ENCODE measurements around the gene CASP10. TPM values are rescaled to one million over a fixed set of nuclear protein-coding genes. Genes with fewer than 3 reads are reported as not detected.
A peak's percentile ranks its signal among the peaks of the same experiment; 100 is the strongest.

The CASP10 gene
- total and polyA plus RNA-seq, 2 of the 4 experiments (the other 2 are of a cell fraction), result 0.12 to 0.90 TPM

DNA sequence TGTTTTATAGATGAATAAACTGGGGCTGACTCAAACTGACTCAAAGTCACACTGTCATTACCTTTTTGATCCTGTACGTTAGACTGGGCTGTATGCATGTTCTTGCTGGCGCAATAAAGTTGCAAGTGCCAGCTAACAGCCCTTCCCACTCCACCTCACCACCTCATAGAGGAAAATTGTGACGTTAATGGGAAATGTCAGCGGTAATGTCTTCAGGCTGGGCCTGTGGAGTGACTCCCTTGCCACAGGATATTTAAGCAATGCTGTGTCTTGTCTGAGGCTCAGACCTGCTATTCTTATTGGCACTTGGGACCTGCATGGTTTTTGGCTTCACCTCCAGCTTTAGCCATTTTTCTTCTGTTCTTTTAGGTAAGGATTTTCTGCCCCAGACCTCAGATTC is 25.2 kb upstream of the CASP10 start (continued):
- no peak for TF ChIP-seq NFE2L2 (IDR thresholded peaks at IDR 0.05; ENCODE audit: low read depth, low read length)

DNA sequence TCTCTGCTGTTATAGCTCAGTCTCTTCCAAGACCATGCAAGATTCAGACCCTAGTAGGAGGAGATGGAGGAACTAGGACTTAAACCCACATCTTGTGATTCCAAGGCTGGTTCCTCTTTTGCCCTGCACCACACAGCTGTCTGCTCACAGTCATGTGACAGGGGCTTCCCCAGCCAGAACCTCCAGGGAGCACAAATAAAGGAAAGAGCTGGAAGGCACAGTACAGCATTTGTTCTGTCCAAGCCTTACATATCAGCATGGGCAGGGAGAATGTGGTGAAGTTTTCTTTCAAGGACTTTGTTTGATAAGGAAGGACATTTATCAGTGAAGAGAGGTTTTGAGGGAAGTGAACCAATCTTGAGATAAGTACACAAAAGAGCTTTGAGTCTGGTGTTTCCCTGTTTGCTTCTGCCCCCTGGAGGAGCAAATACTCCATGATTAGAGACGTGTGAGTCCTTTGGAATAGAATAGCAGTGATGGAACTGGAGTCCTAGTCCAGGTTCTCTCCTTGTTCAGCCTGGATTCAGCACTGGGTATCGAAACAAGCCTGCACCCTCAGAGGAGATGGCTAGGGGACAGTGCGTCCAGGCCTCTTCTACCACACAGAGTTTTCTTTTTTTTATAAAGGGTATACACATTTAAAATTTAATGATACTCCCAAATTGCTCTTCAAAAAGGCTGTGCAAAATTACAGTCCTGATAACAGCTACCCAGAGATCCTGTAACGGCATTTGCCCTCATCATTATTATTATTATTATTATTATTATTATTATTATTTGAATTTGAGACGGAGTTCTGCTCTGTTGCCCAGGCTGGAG is 24.6 kb upstream of the CASP10 start:
- Histone ChIP-seq H4K8ac (ENCODE audit: low read depth in 2 of 2, low read length in 2 of 2) (peak overlapping the region; percentile 30 to 69; a peak in 1 of 4 replicates), H3K4ac (ENCODE audit: low read depth, low read length) (peak overlapping the region; percentile 30; the same call in 1 of the 2 replicates), H3K79me1 (ENCODE audit: low read depth in 1 of 2, low read length in 2 of 2) (peaks cover 9 to 22% of the 10 kb centered on the region in 2 experiments; a peak in 3 of 4 replicates), H4K5ac (ENCODE audit: low read depth, low read length) (peak overlapping the region; percentile 1; the same call in 1 of the 2 replicates), H4K20me1 (ENCODE audit: insufficient read depth, low read length) (no peaks in the 10 kb centered on the region), H3K4me2 (ENCODE audit: low read depth, low read length) (no peak overlapping the region), H3K27me3 (ENCODE audit: control insufficient read depth, insufficient read depth, low read length) (no peaks in the 10 kb centered on the region), H2AK9ac (replicated peaks; ENCODE audit: low read depth, low read length, poor library complexity) (no peak overlapping the region), H3K9ac (ENCODE audit: low read depth, low read length) (no peak overlapping the region), H3K23ac (ENCODE audit: low read depth, low read length) (peak overlapping the region; percentile 9; the same call in 1 of the 2 replicates), H3K9me1 (ENCODE audit: insufficient read depth, low read length) (no peaks in the 10 kb centered on the region), H3K36me3 (ENCODE audit: control insufficient read depth, insufficient read depth, low read length) (peaks cover 34% of the 10 kb centered on the region), H2AFZ (replicated peaks; ENCODE audit: low read length, poor library complexity) (peak overlapping the region; percentile 19), H2BK5ac (ENCODE audit: low read depth, low read length, poor library complexity, severe bottlenecking) (peak overlapping the region; percentile 27), H2BK20ac (ENCODE audit: low read depth, low read length) (peak overlapping the region; percentile 50; the same call in 1 of the 2 replicates), H3K4me1 (ENCODE audit: control insufficient read depth, insufficient read depth, low read length) (peaks cover 7% of the 10 kb centered on the region), H3K4me3 (ENCODE audit: insufficient read depth, low read depth, low read length) (no peak overlapping the region), H3K27ac (ENCODE audit: insufficient read depth, low read length) (peak overlapping the region; percentile 4), H2AK5ac (ENCODE audit: low read depth, low read length) (peak overlapping the region; percentile 65; the same call in 1 of the 2 replicates), H3K14ac (replicated peaks; ENCODE audit: low read depth, low read length) (0 out of 2 replicates have a peak overlapping the region, but pooled peaks have one; percentile 3), H2BK120ac (ENCODE audit: low read depth, low read length) (peak overlapping the region; percentile 11; the same call in 1 of the 2 replicates), H3K18ac (ENCODE audit: low read depth, low read length) (0 out of 2 replicates have a peak overlapping the region, but pooled peaks have one; percentile 21), H4K91ac (ENCODE audit: insufficient read depth, low read depth, low read length) (peak overlapping the region; percentile 22; the same call in 1 of the 2 replicates), H3K56ac (ENCODE audit: extremely low read depth, insufficient read depth, low read length) (no peak overlapping the region), H3K9me3 (ENCODE audit: control insufficient read depth, insufficient read depth, low read length) (no peaks in the 10 kb centered on the region), H2BK15ac (ENCODE audit: low read depth, low read length) (peak overlapping the region; percentile 12; the same call in 1 of the 3 replicates)
- BruUV-seq (replicated peaks), result no TSS peak
- ATAC-seq (ENCODE audit: low read depth) (peak; percentile 95), DNase-seq (peak; percentile 83)
- POLR2A ChIA-PET (ENCODE audit: unreplicated experiment), result no interaction called here
- intact Hi-C loops (cut with micrococcal nuclease), result loop anchor here (1.0 to 2.0 kb wide), 3 partner anchors 41 to 254 kb away; partner anchors contain the start of gene HYCC2
- dilution Hi-C loops (cut with HindIII; ENCODE audit: low sequenced_read_pairs, unreplicated experiment), result no loop called here
- in situ Hi-C loops (cut with MboI; ENCODE audit: low sequenced_read_pairs), result no loop called here
- CTCF ChIA-PET, result interaction anchor here (0.6 to 2.4 kb wide), 13 partner anchors 9 to 555 kb away, joined by 3 to 12 read pairs (median 4); partner anchors contain the start of gene ORC2
- no CpG with 5 or more reads among the region's 5 CpGs for WGBS, 2 experiments (ENCODE audit: extremely low coverage in 2 of 2, insufficient read length in 1 of 2)
- no peak for TF ChIP-seq MAZ (IDR thresholded peaks at IDR 0.05; ENCODE audit: borderline replicate concordance, low read depth, low read length)
- TF ChIP-seq CEBPB (IDR thresholded peaks at IDR 0.05; ENCODE audit: low read depth, low read length), result no peak
- TF ChIP-seq, protein P1, sequence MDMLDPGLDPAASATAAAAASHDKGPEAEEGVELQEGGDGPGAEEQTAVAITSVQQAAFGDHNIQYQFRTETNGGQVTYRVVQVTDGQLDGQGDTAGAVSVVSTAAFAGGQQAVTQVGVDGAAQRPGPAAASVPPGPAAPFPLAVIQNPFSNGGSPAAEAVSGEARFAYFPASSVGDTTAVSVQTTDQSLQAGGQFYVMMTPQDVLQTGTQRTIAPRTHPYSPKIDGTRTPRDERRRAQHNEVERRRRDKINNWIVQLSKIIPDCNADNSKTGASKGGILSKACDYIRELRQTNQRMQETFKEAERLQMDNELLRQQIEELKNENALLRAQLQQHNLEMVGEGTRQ (IDR thresholded peaks at IDR 0.05; ENCODE audit: low read depth, low read length), result peak; percentile 81
- TF ChIP-seq MAFK (IDR thresholded peaks at IDR 0.05; ENCODE audit: low read depth, low read length), result no peak
- peak; percentile 89 for TF ChIP-seq RAD21 (IDR thresholded peaks at IDR 0.05; ENCODE audit: low read length)
- TF ChIP-seq FOS (IDR thresholded peaks at IDR 0.05; ENCODE audit: low read depth, low read length), result no peak
- TF ChIP-seq, protein P2, sequence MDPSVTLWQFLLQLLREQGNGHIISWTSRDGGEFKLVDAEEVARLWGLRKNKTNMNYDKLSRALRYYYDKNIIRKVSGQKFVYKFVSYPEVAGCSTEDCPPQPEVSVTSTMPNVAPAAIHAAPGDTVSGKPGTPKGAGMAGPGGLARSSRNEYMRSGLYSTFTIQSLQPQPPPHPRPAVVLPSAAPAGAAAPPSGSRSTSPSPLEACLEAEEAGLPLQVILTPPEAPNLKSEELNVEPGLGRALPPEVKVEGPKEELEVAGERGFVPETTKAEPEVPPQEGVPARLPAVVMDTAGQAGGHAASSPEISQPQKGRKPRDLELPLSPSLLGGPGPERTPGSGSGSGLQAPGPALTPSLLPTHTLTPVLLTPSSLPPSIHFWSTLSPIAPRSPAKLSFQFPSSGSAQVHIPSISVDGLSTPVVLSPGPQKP (IDR thresholded peaks at IDR 0.05; ENCODE audit: borderline replicate concordance, low read depth, low read length), result no peak
- TF ChIP-seq BHLHE40 (IDR thresholded peaks at IDR 0.05; ENCODE audit: low read depth, low read length), result no peak
- TF ChIP-seq, protein P3, sequence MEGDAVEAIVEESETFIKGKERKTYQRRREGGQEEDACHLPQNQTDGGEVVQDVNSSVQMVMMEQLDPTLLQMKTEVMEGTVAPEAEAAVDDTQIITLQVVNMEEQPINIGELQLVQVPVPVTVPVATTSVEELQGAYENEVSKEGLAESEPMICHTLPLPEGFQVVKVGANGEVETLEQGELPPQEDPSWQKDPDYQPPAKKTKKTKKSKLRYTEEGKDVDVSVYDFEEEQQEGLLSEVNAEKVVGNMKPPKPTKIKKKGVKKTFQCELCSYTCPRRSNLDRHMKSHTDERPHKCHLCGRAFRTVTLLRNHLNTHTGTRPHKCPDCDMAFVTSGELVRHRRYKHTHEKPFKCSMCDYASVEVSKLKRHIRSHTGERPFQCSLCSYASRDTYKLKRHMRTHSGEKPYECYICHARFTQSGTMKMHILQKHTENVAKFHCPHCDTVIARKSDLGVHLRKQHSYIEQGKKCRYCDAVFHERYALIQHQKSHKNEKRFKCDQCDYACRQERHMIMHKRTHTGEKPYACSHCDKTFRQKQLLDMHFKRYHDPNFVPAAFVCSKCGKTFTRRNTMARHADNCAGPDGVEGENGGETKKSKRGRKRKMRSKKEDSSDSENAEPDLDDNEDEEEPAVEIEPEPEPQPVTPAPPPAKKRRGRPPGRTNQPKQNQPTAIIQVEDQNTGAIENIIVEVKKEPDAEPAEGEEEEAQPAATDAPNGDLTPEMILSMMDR (conservative IDR thresholded peaks at IDR 0.05; ENCODE audit: low read depth, low read length), result peak; percentile 80
- TF ChIP-seq NFE2L2 (IDR thresholded peaks at IDR 0.05; ENCODE audit: low read depth, low read length), result no peak

Data from IMR-90 (cell line).